ENCODE data around the gene ASCC2.
A peak's percentile ranks its signal among the peaks of the same experiment; 100 is the strongest.

Gene ASCC2

GRCh38 chr22:29817724-29818123 lies 20.4 kb downstream of the ASCC2 start:
- DNase-seq (ENCODE audit: low read depth), result no peak

DNA sequence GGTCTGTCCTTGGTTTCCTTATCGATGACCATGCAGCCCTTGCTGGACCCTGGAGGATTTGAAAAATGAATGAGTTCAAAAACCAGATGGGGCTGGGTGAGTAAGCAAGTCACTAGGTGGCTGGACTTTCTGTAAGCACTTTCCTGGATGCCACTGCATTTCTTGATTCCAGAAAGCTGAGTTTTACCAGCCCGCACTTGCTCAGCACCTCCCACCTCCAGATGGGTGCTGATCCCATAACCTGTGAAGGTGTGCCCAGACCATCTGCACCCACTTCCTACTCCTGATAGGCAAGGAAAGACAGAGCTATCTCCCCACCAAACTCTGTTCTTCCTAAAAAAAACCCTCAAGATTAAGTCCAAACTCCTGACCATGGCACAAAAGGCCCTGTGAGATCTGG lies 21.1 kb downstream of the ASCC2 start:
- no peak for DNase-seq (ENCODE audit: low read depth)

GRCh38 chr22:29816539-29816938 lies 21.5 kb downstream of the ASCC2 start:
- no peak for DNase-seq (ENCODE audit: low read depth)

GRCh38 chr22:29816128-29816527 lies 21.9 kb downstream of the ASCC2 start:
- no peak for DNase-seq (ENCODE audit: low read depth)

GRCh38 chr22:29815580-29815979 lies 22.5 kb downstream of the ASCC2 start:
- no peak for DNase-seq (ENCODE audit: low read depth)

DNA sequence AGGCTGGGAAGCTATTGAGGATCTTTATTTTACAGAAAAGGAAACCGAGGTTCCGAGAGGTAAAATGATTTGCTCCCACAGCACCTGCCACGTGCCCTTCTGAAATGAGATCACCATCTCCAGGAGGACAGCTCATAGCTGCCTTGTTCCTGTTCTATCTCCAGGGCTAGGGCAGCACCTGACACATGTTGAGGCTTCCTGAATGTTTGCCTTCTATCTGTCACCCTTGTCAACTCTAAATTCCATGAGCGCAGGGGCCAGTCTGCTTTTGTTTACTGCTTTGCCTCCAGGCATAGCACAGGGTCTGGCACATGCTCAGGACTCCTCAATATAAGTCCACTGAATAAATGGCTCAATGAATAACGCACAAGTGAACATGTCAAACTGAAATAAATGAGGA lies 24.1 kb downstream of the ASCC2 start:
- DNase-seq (ENCODE audit: low read depth), result no peak

DNA sequence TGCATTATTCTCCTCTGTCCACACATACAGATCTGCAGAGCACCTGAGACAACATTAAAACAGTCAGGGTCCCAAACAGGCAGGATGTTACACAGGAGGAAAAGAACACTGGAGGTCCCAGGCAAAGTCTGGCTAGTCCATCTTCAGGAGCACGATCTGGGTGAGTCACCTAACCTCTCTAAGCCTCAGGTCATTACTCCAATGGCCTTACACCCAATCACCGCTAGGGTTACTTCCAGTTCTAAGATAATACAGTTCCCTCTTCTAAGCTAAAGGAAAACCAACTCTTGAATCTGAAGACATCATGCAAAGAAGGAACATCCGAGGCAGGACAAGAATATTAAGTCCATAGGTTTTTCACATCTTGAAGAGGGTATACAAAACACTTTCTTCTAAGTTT lies 24.5 kb downstream of the ASCC2 start:
- DNase-seq (ENCODE audit: low read depth), result peak; percentile 86

GRCh38 chr22:29813126-29813525 lies 24.9 kb downstream of the ASCC2 start:
- no peak for DNase-seq (ENCODE audit: low read depth)

GRCh38 chr22:29811377-29811776 lies 26.7 kb downstream of the ASCC2 start:
- DNase-seq (ENCODE audit: low read depth), result no peak

- no peak for DNase-seq (ENCODE audit: low read depth)
Observed at GRCh38 chr22:29810216-29810615, 27.9 kb downstream of the ASCC2 start.

GRCh38 chr22:29806196-29806595 lies 31.9 kb downstream of the ASCC2 start:
- no peak for DNase-seq (ENCODE audit: low read depth)

GRCh38 chr22:29804985-29805384 lies 33.1 kb downstream of the ASCC2 start:
- no peak for DNase-seq (ENCODE audit: low read depth)

DNA sequence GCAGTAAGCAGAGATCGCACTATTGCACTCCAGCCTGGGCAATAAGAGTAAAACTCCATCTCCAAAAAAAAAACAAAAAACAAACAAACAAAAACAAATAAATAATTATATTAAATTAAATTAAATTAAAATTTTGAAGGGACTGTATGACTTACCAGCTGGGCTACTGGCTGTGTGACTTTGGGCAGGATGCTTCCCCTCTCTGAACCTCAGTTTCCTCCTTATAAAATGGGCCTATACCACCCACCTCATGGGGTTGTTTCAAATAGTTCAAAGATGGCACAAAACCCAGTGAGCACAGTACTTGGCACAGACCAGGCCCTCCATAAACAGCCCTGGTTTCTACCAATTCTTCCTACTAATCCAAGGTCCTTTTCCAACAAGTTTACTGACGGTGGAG lies 34.9 kb downstream of the ASCC2 start:
- DNase-seq (ENCODE audit: low read depth), result no peak

- DNase-seq (ENCODE audit: low read depth), result no peak
Observed at GRCh38 chr22:29801796-29802195, 36.3 kb downstream of the ASCC2 start.

DNA sequence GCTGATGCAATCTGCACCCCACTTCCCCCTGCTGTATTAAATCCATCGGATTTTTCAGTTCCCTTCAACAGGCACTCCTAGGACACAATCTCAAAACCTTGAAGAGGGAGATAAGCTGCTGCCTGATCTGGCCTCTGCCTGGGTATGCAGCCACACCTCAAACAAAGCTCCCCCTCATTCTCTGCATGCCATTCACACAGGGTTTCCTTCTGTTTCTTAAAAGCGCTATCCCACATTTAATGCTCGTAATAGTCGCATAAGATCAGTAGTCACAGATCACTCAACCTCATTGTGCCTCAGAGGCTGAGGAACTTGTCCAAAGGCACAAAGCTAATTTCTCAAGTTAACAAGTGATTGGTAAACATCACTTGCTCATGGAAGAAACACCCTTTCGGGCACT lies 36.9 kb downstream of the ASCC2 start:
- no peak for DNase-seq (ENCODE audit: low read depth)

- peak; percentile 96 for DNase-seq (ENCODE audit: low read depth)
Observed at GRCh38 chr22:29799217-29799680, 38.8 kb downstream of the ASCC2 start.

DNA sequence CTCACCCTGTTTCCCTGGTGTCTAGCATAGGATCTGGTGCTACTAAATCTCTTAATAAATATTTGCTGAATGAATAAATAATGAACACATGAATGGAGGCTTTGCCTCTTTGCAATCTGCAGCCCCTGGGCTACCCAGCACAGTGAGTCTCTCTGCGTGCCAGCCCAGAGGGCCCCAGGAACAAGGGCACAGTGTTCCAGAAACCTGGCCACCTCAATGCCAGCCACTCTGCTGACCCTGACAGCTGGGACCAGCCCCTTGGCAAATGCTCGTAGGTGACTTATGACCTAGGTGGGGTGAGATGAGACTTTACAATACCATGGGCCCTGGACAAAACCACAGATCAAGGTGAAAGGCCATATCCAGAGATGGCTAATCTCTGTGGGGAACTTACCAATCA lies 39.3 kb downstream of the ASCC2 start:
- DNase-seq (ENCODE audit: low read depth), result no peak

DNA sequence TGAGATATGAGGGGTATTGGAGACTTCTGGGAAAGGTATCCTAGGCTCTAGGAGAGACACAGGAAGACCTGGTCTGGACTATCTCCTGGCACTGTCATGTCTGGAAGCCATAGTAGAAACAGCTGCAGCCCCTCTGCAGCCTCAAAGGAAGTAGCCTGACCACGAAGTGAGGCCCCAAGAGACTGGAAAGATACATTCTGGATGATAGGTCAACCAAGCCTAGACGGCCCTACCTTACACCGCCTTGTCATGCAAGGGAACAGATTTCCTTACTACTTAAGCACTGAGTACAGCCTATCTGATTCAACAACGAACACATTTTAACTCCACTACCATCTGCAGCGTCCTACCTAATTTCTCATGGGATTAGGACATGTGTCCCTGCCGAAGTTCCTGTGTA lies 39.8 kb downstream of the ASCC2 start:
- peak; percentile 12 for DNase-seq (ENCODE audit: low read depth)

DNA sequence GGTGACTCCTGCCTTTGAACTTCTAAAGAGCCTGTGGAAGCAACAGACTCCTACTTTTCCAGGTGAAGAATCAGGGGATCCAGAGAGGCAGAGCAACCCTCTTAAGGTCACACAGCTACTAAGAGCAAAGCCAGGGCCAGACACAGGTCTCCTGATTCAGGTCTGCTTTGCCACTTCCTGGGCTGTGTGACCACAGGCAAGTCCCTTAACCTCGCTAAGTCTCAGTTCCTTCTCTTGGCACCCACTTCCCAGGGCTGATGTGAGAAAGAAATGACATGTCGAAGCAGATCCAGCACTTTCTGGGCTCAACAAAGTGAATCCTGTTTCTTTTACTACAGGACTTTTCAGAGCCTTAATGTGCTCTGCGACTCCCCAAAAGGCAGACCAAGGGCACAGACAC lies 40.7 kb downstream of the ASCC2 start:
- DNase-seq (ENCODE audit: low read depth), result no peak

DNA sequence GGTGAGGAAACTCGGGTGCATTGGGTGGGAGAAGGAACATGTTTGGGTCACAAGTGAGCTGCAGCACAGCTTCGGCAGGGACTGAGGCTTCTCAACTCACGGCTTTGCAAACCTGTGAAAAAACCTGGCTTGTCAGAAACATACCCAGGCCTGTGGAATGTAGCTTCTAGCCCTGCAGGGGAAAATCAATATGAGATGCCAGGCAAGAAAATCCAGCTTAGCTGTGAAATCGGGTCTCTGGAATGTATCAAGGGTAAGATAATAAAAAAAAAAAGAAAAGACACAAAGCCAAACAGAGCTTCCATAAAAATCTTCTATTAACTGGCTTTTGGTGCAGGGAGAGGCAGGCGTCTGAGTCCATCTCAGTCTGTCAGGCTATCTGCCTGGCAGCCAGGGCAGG lies 42.4 kb downstream of the ASCC2 start:
- DNase-seq (ENCODE audit: low read depth), result no peak

- no peak for DNase-seq (ENCODE audit: low read depth)
Observed at GRCh38 chr22:29793396-29793795, 44.7 kb downstream of the ASCC2 start.

GRCh38 chr22:29790061-29790460 lies 48.0 kb downstream of the ASCC2 start:
- DNase-seq (ENCODE audit: low read depth), result no peak

GRCh38 chr22:29788339-29789279 lies 49.5 kb downstream of the ASCC2 start:
- DNase-seq (ENCODE audit: low read depth), result no peak

All from ELR (cell line).